ENCODE data around the gene SPAG8. TPM values are rescaled to one million over a fixed set of nuclear protein-coding genes. Genes with fewer than 3 reads are reported as not detected.

SPAG8 gene
- total and polyA plus RNA-seq, 10 of the 15 experiments (the other 5 are each of a cell fraction or from before 2014, with no cell fraction given), result 0.40 to 1.1 (median 0.72) TPM

DNA sequence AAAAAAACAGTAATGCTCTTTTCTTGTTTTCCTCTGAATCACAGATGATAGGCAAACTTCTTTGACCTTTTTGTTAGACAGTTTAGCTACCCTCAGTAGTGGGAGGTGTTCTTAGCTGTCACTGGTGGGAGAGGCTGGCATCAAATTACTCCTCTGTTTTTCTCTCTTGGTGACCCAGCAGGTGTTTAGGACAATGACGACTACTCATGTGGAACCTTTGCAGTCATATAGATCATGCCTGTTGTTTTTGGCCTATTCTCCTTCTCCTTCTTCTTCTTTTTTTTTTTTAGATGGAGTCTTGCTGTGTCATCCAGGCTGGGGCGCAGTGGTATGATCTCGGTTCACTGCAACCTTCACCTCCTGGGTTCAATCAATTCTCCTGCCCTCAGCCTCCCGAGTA lies 36.0 kb downstream of the SPAG8 start:
- TF ChIP-seq RFX5 (IDR thresholded peaks at IDR 0.05; ENCODE audit: low read depth, low read length) (no peak), PAX5 (IDR thresholded peaks at IDR 0.05; ENCODE audit: borderline replicate concordance, low read depth, low read length) (0 out of 2 replicates have a peak, but pooled peaks have one; percentile 19)
- Histone ChIP-seq H2AFZ (ENCODE audit: control insufficient read depth, low read depth, low read length) (no peak overlapping the region), H3K27me3 (replicated peaks in 1 of 2; ENCODE audit: control insufficient read depth in 2 of 2, insufficient read depth in 2 of 2, low read length in 1 of 2) (no peaks in the 10 kb centered on the region), H3K4me2 (ENCODE audit: control insufficient read depth, insufficient read depth) (no peak overlapping the region), H3K4me1 (ENCODE audit: control insufficient read depth, insufficient read depth, low read length) (no peaks in the 10 kb centered on the region), H3K27ac (ENCODE audit: control insufficient read depth, insufficient read depth) (no peak overlapping the region), H3K4me3 (no peak overlapping the region), H4K20me1 (ENCODE audit: control insufficient read depth, insufficient read depth) (no peaks in the 10 kb centered on the region), H3K36me3 (ENCODE audit: control insufficient read depth in 2 of 2, insufficient read depth in 2 of 2, low read length in 1 of 2) (no peaks in the 10 kb centered on the region; a peak in 1 of 4 replicates), H3K9me3 (replicated peaks; ENCODE audit: control insufficient read depth, insufficient read depth, low read length) (no peaks in the 10 kb centered on the region), H3K9ac (ENCODE audit: control insufficient read depth, insufficient read depth, low read length) (no peak overlapping the region), H3K79me2 (ENCODE audit: control insufficient read depth, insufficient read depth, low read length) (no peaks in the 10 kb centered on the region)
- ChIA-PET RAD21 (ENCODE audit: unreplicated experiment) (interaction anchor here (0.5 to 1.2 kb wide), 2 partner anchors 57 to 129 kb away, joined by 3 to 5 read pairs; no protein-coding TSS in a partner anchor), POLR2A (interaction anchor here (0.6 to 1.1 kb wide), 3 partner anchors 21 to 122 kb away, joined by 3 to 4 read pairs (median 4); no protein-coding TSS in a partner anchor), SMC1A (ENCODE audit: uncharacterized antibody, unreplicated experiment) (interaction anchor here (1.0 to 1.4 kb wide), 4 partner anchors 12 to 80 kb away, joined by 3 to 7 read pairs (median 4); no protein-coding TSS in a partner anchor), CTCF (interaction anchor here (0.9 to 1.7 kb wide), 7 partner anchors 11 to 115 kb away, joined by 3 to 5 read pairs (median 4); no protein-coding TSS in a partner anchor)
- DNase-seq (ENCODE audit: low read depth, low spot score) (no peak), ATAC-seq (peak; percentile 94), FAIRE-seq (no peak)
- no TSS peak for BruUV-seq (replicated peaks)
- in situ Hi-C loops (cut with MboI), result no loop called here
- intact Hi-C loops (cut with micrococcal nuclease; ENCODE audit: unreplicated experiment), result no loop called here
- 91% methylated on average over 4 of the region's 4 CpGs for WGBS (ENCODE audit: insufficient coverage, insufficient replicate concordance, low lambda C conversion rate, missing lambda C conversion rate)

DNA sequence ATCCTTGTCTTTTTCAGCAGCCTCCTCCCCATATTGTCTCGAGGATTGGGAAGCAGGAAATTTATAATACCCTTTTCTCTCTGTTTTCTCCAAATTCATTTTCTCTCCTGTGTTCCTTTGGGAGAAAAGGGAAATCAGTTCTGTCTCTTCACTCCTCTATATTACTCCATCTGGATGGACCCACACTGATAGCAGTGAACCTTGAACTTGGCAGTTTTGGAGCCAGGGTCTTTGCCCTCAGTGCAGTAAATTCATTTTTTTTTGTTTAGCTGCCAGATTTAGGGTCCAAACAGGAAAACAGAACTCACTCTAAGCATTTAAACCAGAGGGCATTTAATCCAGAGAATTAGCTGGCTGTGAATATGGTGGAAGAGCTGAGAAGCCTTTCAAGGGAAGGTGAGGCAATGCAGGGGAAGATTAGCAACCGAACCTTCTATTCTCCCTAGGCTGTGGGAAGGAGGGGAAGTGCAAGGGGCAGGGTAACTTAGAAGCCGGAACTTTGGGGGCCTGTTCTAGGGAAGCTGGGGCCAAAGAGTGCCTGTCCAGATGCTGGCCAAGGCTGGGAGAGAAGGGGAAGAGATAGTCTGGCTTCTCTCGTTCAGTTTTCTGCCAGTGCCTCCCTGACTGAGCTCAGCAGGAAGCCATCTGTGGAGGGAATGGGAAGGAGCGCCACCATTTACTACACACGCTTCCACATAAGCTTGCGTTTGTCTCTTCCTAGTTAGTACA lies 37.0 kb downstream of the SPAG8 start:
- no peaks in the 10 kb centered on the region for H3K9me3 ChIP-seq (replicated peaks; ENCODE audit: control insufficient read depth, insufficient read depth, low read length)
- intact Hi-C loops (cut with micrococcal nuclease; ENCODE audit: unreplicated experiment), result no loop called here
- CTCF ChIA-PET, result interaction anchor here (0.9 to 1.7 kb wide), 8 partner anchors 10 to 128 kb away, joined by 3 to 5 read pairs (median 4); no protein-coding TSS in a partner anchor
- DNase-seq (ENCODE audit: low read depth, low spot score) (no peak), ATAC-seq (no peak), FAIRE-seq (no peak)
- H4K20me1 ChIP-seq (ENCODE audit: control insufficient read depth, insufficient read depth), result no peaks in the 10 kb centered on the region
- H3K27me3 ChIP-seq (replicated peaks in 1 of 2; ENCODE audit: control insufficient read depth in 2 of 2, insufficient read depth in 2 of 2, low read length in 1 of 2), result no peaks in the 10 kb centered on the region
- RAD21 ChIA-PET (ENCODE audit: unreplicated experiment), result interaction anchor here (0.5 to 1.2 kb wide), 3 partner anchors 58 to 128 kb away, joined by 3 to 5 read pairs (median 3); no protein-coding TSS in a partner anchor
- in situ Hi-C loops (cut with MboI), result no loop called here
- POLR2A ChIA-PET, result interaction anchor here (0.6 to 1.1 kb wide), 2 partner anchors 22 to 122 kb away, joined by 4 read pairs; no protein-coding TSS in a partner anchor
- no peaks in the 10 kb centered on the region; a peak in 1 of 4 replicates for H3K36me3 ChIP-seq (ENCODE audit: control insufficient read depth in 2 of 2, insufficient read depth in 2 of 2, low read length in 1 of 2)
- no peak overlapping the region for H3K27ac ChIP-seq (ENCODE audit: control insufficient read depth, insufficient read depth)
- H2AFZ ChIP-seq (ENCODE audit: control insufficient read depth, low read depth, low read length), result no peak overlapping the region
- no peaks in the 10 kb centered on the region for H3K4me1 ChIP-seq (ENCODE audit: control insufficient read depth, insufficient read depth, low read length)
- BruUV-seq (replicated peaks), result no TSS peak
- H3K4me3 ChIP-seq, result no peak overlapping the region
- H3K4me2 ChIP-seq (ENCODE audit: control insufficient read depth, insufficient read depth), result no peak overlapping the region
- H3K79me2 ChIP-seq (ENCODE audit: control insufficient read depth, insufficient read depth, low read length), result no peaks in the 10 kb centered on the region
- SMC1A ChIA-PET (ENCODE audit: uncharacterized antibody, unreplicated experiment), result interaction anchor here (1.0 to 1.4 kb wide), 5 partner anchors 12 to 107 kb away, joined by 3 to 7 read pairs (median 4); no protein-coding TSS in a partner anchor
- WGBS (ENCODE audit: insufficient coverage, insufficient replicate concordance, low lambda C conversion rate, missing lambda C conversion rate), result 77% methylated on average over 7 of the region's 7 CpGs
- H3K9ac ChIP-seq (ENCODE audit: control insufficient read depth, insufficient read depth, low read length), result no peak overlapping the region
- TF ChIP-seq NRF1 (conservative IDR thresholded peaks at IDR 0.05; ENCODE audit: low read depth, low read length) (no peak), ATF7 (IDR thresholded peaks at IDR 0.05; ENCODE audit: low read depth) (no peak), PKNOX1 (IDR thresholded peaks at IDR 0.05) (no peak), WRNIP1 (IDR thresholded peaks at IDR 0.05; ENCODE audit: borderline replicate concordance, low read depth, low read length) (no peak), PAX5 (IDR thresholded peaks at IDR 0.05; ENCODE audit: borderline replicate concordance, low read depth, low read length) (no peak), NFXL1 (IDR thresholded peaks at IDR 0.05; ENCODE audit: borderline replicate concordance) (no peak), CREB1 (IDR thresholded peaks at IDR 0.05; ENCODE audit: low read depth) (no peak), ZSCAN29 (IDR thresholded peaks at IDR 0.05) (no peak)
- TF ChIP-seq, protein P1, sequence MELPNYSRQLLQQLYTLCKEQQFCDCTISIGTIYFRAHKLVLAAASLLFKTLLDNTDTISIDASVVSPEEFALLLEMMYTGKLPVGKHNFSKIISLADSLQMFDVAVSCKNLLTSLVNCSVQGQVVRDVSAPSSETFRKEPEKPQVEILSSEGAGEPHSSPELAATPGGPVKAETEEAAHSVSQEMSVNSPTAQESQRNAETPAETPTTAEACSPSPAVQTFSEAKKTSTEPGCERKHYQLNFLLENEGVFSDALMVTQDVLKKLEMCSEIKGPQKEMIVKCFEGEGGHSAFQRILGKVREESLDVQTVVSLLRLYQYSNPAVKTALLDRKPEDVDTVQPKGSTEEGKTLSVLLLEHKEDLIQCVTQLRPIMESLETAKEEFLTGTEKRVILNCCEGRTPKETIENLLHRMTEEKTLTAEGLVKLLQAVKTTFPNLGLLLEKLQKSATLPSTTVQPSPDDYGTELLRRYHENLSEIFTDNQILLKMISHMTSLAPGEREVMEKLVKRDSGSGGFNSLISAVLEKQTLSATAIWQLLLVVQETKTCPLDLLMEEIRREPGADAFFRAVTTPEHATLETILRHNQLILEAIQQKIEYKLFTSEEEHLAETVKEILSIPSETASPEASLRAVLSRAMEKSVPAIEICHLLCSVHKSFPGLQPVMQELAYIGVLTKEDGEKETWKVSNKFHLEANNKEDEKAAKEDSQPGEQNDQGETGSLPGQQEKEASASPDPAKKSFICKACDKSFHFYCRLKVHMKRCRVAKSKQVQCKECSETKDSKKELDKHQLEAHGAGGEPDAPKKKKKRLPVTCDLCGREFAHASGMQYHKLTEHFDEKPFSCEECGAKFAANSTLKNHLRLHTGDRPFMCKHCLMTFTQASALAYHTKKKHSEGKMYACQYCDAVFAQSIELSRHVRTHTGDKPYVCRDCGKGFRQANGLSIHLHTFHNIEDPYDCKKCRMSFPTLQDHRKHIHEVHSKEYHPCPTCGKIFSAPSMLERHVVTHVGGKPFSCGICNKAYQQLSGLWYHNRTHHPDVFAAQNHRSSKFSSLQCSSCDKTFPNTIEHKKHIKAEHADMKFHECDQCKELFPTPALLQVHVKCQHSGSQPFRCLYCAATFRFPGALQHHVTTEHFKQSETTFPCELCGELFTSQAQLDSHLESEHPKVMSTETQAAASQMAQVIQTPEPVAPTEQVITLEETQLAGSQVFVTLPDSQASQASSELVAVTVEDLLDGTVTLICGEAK (IDR thresholded peaks at IDR 0.05; ENCODE audit: borderline replicate concordance), result no peak

All from GM12878 (cell line).